PC-3 (cell line): ENCODE data around the gene MACROD2.

ENCODE experiments used
- EZH2 ChIP-seq: fragments of 300-600 bp; sonication (generic); IDR thresholded peaks from one replicate; pipeline ENCODE4 v1.6.1; 2017; ENCODE audit warnings: antibody characterized with exemption, mild to moderate bottlenecking, low read length; ENCODE audit not compliant: unreplicated experiment
- EZH2phosphoT487 ChIP-seq: fragments of 300-600 bp; sonication (generic); IDR thresholded peaks from 2 replicates; pipeline ENCODE4 v1.6.1; 2018; ENCODE audit warnings: mild to moderate bottlenecking, antibody characterized with exemption, low read length, borderline replicate concordance
- TF ChIP-seq, protein P1 (sequence below): fragments of 300-600 bp; sonication (generic); conservative IDR thresholded peaks from 2 replicates; pipeline ENCODE4 v1.5.1; 2017; ENCODE audit warnings: antibody characterized with exemption, low read depth, mild to moderate bottlenecking, low read length

DNA sequence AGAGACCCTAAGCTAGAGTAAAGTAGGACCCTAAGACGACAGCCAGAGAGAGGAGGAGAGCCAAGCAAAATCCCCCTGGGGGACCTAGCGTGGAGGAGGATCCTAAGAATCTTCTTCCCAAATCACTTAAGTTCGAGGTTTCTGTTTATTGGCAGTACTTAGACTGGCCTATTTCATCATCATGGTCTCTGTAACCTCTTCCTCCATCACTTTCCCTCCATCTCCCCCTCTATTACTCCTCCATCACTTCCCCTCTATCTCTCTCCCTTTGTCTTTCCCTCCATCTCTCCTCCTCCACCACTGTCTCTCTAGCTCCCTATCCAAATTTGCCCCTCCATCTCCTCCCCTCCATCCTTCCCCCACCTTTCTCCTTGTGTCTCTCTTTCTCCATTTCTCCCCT is 1175.7 kb downstream of the MACROD2 start:
- TF ChIP-seq, protein P1, sequence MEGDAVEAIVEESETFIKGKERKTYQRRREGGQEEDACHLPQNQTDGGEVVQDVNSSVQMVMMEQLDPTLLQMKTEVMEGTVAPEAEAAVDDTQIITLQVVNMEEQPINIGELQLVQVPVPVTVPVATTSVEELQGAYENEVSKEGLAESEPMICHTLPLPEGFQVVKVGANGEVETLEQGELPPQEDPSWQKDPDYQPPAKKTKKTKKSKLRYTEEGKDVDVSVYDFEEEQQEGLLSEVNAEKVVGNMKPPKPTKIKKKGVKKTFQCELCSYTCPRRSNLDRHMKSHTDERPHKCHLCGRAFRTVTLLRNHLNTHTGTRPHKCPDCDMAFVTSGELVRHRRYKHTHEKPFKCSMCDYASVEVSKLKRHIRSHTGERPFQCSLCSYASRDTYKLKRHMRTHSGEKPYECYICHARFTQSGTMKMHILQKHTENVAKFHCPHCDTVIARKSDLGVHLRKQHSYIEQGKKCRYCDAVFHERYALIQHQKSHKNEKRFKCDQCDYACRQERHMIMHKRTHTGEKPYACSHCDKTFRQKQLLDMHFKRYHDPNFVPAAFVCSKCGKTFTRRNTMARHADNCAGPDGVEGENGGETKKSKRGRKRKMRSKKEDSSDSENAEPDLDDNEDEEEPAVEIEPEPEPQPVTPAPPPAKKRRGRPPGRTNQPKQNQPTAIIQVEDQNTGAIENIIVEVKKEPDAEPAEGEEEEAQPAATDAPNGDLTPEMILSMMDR, result no peak
- no peak for TF ChIP-seq EZH2phosphoT487
- TF ChIP-seq EZH2, result no peak
